NOMO-1 treated with DMSO at 0.1 percent for 48 hours (cell line): ENCODE results near the gene COL4A1.

Experiments used
- DNase-seq: peaks from one replicate; lab custom pipeline; 2025; ENCODE audit not compliant: unreplicated experiment; lab: John Stamatoyannopoulos, UW

The COL4A1 gene

GRCh38 chr13:110309661-110310524 lies 2.9 kb upstream of the COL4A1 start:
- no peak for DNase-seq

GRCh38 chr13:110308656-110309359 lies 1.9 kb upstream of the COL4A1 start:
- no peak for DNase-seq

DNA sequence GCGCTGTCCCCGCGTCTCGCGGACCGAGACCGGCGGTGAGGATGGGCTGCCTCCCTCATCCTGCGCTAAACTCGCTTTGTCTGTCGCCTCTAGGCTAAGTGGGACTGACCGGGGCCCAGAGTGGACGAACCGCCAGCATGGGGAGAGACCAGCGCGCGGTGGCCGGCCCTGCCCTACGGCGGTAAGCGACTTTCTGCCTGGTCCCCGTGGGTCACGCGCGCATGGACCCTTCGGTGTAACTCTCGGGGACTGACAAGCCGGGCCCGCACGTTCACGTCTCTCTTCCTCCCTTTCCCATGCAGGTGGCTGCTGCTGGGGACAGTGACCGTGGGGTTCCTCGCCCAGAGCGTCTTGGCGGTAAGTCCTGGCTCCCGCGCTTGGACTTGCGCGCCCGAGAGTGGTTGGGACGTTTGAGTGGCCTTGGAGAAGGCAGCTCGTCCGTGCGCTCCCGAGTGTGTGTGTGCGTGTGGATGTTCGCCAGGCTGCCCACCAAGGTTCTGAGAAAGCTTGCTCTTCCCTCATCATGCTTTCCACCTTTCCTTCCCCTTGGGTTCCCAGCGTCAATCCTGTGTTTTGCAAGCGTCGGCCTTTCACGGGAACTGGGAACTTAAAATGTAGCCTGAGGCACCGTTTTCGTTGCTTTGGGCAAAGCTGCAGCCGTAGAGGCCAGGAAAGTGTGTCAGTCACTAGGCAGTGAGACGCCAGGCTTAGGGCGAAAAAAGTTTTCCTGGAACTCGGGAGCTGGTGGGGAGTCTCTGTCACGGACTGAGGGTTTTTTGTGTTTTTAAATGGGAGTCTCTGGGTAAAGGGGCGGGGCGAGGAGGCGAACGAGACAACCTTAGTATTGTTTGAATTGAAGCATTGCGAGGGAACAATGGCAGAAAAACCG lies 1.1 kb upstream of the COL4A1 start:
- DNase-seq: no peak

DNA sequence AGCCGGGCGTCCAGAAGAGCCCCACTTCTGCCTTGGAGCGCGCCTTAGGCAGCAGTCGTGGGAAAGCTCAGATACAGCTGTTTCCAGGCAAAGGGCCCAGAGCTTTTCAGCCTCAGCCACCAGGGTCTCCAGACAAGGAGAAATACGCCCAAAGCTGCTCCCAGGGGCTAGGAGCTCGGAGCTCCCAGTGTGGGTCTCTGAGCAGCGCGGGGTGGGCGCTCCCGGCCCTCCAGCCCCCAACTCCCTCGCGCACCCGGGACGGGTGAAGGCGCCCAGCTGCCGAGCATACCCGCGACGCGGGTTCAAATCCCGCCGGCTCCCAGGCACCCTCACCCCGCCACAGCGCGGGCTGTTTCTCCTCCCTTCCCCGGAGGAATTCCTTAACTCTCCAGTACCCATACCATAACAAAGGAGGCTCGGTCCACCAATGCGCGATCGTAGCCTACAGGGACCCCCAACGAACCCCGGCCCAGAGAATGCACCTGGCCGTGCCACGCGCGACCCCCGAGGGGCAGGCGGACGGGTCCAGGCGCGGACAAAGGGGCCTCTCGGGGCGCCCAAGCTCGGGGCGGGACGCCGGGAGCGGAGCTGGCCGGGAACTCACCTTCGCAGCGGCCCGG lies 507 bp downstream of the COL4A1 start:
- DNase-seq: no peak

- no peak for DNase-seq
Measured at GRCh38 chr13:110305949-110306339, 1.0 kb downstream of the COL4A1 start.

- no peak for DNase-seq
Measured at GRCh38 chr13:110305544-110305943, 1.4 kb downstream of the COL4A1 start.

DNA sequence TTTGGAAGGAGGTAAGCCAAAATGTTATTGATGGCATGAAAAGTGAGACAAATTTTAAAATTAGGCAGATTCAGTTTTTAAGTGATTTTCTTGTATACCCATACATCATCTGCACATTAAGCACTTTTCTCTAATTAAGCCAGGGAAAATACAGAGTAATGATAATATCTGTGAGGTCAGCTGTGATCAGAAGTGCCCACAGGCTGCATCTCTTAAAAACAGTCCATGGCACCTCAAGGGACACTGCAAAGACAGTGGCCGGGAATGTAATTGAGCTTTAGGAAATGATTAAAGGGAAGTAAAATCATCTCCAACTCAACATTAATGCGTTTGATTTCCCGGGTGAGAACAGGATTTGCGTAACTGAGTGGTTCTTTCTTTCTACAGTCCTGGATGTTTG lies 2.0 kb downstream of the COL4A1 start:
- no peak for DNase-seq

GRCh38 chr13:110304256-110304655 lies 2.7 kb downstream of the COL4A1 start:
- no peak for DNase-seq

GRCh38 chr13:110303644-110304043 lies 3.3 kb downstream of the COL4A1 start:
- no peak for DNase-seq

DNA sequence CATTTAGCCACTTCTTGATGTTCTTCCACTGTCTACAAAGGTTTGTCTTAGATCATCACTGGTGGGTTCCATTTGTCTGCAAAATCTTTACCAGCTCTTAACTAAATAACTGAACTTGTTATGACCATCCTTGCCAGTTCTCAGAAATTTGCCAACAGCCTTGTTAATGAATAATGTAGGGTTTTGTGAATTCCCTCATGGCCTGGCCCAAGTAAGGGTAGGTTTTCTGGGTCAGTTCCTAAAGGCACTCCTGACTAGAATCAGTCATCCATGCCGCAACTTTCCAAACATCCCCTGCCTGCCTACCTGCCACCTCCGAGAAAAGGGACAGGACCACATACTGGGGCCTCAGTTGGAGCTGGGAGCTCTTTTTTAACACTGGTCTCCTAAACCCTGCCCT lies 4.0 kb downstream of the COL4A1 start:
- no peak for DNase-seq

GRCh38 chr13:110301606-110302553 lies 5.1 kb downstream of the COL4A1 start:
- DNase-seq: no peak

DNA sequence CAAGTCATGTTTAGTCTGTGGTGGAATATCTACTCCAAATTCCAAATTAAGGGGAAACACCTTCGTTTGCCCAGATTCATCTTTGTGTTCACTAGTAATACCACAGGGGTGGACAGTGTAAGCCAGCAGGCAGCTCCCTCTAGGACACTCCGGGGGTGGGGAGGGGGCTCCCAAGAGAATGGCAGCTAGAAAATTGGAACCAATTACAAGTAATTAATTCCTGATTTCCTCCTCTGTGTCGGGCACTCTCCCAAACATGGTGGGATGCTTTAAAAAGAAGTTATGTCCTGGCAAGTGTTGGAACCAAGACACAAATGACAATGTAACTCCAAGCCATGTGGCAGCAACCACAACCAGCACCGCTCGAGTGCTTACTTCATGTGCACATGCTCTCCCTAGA lies 5.9 kb downstream of the COL4A1 start:
- no peak for DNase-seq

DNA sequence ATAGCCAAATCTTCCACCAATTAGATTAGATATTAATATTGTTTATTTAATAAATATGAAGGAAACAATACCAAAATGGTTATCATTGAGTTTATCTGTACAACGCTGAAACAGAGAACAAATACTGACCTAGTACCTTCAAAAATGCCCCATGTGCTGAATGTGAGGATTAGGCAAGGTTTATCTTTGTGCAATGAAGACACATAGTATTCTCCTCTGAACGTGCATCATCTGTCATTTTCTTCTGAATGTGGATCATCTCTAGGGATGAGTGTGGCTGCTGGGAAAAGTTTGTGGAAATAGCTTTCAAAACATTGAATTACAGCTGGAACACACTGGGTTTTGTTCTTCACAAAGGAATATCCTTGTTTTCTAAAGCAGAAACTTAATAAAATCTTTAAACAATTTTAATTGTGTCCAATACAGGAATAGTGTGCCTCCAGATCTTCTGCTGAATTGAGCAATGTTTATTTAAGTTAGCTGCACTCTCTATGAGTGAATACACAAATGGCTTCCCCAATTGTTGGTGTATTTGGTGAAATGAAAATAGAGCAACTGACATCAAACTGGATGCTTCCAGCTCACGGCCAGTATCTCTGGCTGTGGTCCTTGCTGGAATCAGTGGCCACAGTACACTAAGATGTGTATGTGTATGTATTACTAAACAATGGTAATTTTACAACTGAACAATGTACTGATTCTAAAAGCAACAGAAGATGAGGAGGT lies 6.7 kb downstream of the COL4A1 start:
- DNase-seq: no peak

DNA sequence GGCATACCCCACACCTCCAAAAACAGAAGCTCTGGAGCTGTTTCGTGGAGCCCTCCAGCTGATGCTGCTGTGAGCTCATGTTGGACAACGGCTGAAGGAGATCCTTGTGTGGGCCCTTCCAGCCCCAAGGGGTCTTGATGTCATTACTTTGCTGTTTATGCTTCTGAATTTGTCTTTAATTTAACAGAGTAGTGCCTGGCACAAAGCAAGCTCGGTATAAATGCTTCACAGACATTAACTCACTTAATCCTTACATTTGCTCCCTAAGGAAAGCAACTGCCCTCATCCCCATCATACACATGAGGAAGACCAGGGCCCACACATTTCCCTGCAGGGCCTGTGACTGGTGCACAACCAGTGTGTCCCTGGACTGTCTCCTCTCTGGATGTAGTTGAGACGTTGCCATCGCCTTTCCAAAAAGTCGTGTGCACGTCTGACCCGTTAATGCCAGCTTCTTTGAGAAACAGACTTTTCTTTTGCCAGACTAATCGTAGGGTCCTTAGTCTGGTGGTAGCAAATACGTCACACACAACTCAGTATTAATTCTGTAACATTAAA lies 7.6 kb downstream of the COL4A1 start:
- no peak for DNase-seq

DNA sequence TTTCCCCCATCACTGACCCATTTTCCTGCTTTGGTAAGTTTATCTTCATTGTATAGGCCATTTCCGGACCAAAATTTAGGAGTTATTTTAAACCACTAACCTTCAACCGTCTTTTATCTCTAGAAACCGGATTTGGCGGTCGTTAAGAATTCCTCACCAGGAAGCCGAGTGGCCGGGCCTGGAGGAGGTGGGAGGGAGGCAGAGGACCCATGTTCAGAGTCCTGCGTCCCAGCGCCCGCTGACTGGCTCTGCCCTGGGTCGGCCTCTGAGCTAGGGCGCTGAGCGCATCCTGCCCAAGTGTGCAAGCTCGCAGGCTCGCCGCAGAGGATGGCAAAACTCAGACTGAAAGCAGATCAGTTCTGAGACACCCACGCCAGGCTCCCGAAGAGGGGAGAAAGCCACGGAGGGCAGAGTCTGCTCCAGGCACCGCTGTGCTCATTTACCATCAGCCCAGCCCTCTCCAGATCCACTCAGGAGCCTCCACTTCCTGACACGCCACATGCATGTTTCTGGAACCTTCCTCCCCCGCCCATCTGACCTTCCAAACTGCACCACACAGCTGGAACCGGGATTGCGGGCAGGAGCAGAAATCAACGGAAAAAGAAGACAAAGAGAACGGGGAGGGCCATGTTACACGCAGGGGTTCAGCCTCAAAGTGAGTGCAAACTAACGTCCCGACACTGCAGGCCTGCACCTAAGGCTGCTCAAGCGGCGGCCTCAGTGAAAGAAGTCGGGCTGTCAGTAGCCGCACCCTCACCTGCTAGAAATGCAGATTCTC lies 8.3 kb downstream of the COL4A1 start:
- no peak for DNase-seq

DNA sequence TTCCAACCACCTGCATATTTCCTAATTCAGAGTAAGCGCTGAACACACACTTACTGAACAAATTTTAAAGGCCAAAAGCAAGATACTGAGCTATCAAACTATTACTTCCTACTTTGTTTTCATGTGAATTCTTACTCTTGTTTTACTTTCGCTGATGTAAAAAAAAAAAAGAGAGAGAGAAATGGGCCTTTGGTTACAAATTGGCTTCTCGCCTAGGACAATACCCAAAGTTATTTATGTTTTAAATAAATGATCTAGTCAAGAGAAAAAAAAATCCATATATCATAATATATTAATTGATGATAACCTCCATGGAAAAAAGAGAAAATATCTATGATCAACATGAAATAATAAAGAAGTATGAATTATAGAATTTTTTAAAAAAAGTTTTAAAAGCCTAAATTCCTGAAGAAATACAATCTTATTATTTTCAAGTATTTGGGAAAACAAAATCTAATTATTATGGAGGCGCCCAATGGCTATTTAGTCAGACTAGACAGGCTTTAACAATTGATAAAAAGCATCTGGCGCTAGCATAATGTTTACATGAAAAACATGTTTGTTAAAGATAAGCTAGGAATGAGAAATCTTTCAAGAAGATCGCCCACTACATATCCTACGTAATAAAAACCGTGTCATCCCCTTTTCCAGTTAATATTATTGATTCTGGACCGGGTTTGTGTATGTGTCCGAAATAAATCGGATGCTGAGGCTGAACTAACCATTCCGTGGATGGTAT lies 9.0 kb downstream of the COL4A1 start:
- DNase-seq: no peak

DNA sequence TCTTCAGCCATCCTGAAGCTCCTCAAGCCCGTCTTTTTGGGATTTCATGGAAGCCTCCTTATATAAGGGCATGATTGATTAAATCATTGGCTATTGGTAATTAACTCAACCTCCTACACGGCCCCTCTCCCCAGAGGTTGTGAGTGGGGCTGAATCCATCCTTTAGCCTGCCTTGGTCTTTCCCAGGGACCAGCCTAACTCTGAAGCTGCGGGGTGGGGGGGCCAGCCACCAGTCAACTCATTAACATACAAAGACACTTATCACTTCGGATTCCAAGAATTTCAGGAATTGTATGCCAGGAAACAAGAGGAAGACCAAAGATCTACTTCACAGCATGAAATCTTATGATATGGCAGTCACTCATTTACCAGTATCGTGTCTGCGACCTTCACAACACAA lies 9.9 kb downstream of the COL4A1 start:
- no peak for DNase-seq

DNA sequence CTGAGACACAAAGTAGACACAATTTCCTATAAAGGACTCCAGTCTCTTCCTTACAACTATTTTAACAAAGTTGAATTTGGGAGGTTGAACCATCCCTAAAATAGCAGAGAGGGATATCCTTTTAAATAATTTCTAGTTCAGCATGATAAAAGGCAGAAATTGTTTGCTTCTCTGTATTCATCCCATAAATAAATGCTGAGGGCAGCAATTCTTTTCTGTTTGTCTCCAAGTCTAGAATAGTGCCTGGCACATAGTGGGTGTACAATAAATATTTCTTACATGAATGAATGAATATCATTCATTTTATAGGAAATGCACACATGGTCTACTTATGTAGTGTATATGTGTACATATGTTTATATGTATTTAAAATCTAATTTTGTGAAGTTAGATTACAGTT lies 12.3 kb downstream of the COL4A1 start:
- DNase-seq: no peak
